Astrocyte of the spinal cord (primary cell): Measurements from ENCODE around the gene SPHK2.

ENCODE experiments used
- DNase-seq: peaks from one replicate; pipeline ENCODE4 v3.0.0; 2011; ENCODE audit warnings: low read depth, low spot score
- H3K4me3 ChIP-seq: 2 replicates; pipeline ENCODE4 v1.5.1; 2011; ENCODE audit warnings: low read depth, mild to moderate bottlenecking, low read length, moderate library complexity
- in situ Hi-C: cut with HindIII; loops from 2 replicates; pipeline ENCODE4 v1.10.0; 2017; ENCODE audit warnings: low sequenced_read_pairs
- TF ChIP-seq, protein P1 (sequence below): IDR thresholded peaks from 2 replicates; pipeline ENCODE4 v1.5.1; 2012; ENCODE audit warnings: low read depth, mild to moderate bottlenecking, low read length, inconsistent platforms

SPHK2 gene

DNA sequence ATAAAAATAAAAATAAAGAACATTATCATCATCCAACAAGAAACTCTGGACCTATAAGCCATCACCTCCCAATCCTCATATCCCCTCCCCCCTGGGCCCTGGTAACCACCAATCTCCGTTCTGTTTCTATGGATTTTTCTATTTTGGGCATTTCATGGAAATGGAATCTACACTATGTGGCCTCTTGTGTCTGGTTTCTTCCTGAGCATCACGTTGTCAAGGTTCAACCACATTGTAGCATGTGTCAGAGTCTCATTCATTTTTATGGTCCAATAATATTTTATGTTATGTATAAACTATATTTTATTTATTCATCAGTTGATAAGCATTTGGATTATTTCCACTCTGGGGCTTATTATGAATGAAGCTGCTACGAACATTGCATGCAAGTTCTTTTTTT lies 40.4 kb upstream of the SPHK2 start:
- in situ Hi-C loops = no loop called here
- DNase-seq = no peak
- TF ChIP-seq, protein P1, sequence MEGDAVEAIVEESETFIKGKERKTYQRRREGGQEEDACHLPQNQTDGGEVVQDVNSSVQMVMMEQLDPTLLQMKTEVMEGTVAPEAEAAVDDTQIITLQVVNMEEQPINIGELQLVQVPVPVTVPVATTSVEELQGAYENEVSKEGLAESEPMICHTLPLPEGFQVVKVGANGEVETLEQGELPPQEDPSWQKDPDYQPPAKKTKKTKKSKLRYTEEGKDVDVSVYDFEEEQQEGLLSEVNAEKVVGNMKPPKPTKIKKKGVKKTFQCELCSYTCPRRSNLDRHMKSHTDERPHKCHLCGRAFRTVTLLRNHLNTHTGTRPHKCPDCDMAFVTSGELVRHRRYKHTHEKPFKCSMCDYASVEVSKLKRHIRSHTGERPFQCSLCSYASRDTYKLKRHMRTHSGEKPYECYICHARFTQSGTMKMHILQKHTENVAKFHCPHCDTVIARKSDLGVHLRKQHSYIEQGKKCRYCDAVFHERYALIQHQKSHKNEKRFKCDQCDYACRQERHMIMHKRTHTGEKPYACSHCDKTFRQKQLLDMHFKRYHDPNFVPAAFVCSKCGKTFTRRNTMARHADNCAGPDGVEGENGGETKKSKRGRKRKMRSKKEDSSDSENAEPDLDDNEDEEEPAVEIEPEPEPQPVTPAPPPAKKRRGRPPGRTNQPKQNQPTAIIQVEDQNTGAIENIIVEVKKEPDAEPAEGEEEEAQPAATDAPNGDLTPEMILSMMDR = no peak
- H3K4me3 ChIP-seq = no peak overlapping the region

DNA sequence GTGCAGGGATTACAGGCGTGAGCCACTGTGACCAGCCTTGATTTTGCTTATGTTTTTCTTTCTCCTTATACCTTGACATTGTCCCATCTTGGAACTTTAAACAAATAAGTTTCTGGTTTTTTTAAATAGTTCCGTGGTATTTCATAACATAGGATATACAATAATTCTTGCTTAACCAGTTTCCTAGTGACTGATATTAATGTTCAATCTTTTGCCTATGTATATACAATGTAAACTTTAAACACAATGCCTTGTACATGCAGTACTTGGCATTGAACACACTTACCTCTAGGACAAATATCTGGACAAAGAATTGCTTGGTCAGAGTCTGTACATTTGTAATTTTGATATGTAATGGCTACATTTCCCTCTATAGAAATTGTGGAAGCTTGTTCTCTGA lies 37.1 kb upstream of the SPHK2 start:
- H3K4me3 ChIP-seq = no peak overlapping the region
- TF ChIP-seq, protein P1 = no peak
- no peak for DNase-seq
- in situ Hi-C loops = no loop called here

DNA sequence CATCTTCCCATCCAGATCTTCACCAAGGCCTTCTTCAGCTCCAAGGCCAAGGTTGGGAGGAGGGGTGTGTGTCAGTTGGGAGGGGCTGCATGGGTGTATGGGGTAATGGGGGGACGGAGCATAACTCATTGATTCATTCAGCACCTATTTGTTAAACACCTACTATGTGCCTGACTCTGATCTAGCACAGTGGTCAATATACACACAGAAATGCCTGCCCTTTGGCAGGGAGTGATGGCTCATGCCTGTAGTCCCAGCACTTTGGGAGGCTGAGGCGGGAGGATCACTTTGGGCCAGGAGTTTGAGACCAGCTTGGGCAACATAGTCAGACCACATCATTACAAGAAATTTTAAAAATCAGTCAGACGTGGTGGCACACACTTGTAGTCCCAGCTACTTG lies 31.9 kb upstream of the SPHK2 start:
- in situ Hi-C loops = no loop called here
- H3K4me3 ChIP-seq = no peak overlapping the region
- DNase-seq = no peak
- TF ChIP-seq, protein P1 = no peak

DNA sequence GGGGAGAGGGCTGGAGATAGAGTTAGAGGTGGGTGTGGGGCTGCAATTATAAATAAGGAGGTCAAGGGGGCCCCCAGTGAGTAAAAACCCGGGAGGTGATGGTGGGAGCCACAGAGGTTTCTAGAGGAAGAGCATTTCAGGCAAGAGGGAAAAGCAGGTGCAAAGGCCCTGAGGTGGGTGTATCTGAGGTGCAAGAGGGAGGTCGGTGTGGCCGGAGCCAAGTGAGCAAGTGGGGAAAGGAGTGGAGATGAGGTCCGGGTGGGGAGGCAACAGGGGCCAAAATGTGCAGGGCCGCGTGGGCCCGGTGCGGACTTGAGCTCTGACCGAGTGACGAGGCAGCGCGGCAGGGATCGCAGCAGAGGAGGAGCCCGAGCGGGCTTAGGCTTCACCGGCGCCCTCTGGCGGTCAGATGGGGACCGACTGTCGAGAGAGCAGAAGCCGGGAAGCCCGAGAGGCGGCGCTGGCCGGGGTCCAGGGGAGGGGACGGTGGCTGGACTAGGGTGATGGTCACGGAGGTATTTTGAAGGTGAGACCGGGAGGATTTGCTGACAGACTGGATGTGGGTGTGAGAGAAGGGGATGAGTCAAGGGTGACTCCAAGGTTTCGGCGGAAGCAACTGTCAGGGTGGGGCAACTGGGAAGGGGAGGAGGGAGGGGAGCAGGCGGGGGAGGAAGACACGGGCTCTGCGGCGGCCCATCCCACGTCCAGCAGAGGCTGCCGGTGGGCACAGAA lies 30.5 kb upstream of the SPHK2 start:
- in situ Hi-C loops = no loop called here
- TF ChIP-seq, protein P1 = peak; percentile 94
- DNase-seq = peak; percentile 81
- H3K4me3 ChIP-seq = peak overlapping the region; percentile 38

DNA sequence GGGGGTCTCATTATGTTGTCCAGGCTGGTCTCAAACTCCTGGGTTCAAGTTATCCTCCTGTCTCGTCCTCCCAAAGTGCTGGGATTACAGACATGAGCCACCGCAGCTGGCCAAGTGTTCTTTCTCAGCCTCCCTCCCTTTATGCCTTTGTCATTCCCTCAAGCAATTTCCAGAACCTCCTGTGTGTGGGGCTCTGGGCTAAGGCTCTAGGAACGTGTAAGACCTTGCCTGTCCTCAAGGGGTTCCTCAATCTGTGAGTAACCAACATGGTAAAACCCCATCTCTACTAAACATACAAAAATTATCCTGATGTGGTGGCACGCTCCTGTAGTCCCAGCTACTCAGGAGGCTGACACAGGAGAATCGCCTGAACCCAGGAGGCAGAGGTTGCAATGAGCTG lies 28.3 kb upstream of the SPHK2 start:
- TF ChIP-seq, protein P1 = no peak
- in situ Hi-C loops = no loop called here
- no peak for DNase-seq
- no peak overlapping the region for H3K4me3 ChIP-seq

DNA sequence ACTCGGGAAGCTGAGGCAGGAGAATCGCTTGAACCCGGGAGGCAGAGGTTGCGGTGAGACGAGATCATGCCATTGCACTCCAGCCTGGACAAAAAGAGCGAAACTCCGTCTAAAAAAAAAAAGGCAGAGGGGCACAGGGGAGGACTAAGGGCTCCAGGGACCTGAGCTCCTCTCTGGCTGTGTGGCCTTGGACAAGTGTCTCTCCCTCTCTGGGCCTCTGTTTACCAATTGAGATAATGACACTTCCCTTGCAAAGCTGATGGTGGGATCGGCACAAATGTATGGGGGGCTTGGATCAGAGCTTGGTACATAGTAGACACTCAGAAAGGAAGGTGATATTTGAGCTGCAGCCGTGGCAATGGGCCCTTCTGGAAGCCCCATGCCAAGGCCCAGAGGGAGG lies 24.1 kb upstream of the SPHK2 start:
- TF ChIP-seq, protein P1 = no peak
- no peak for DNase-seq
- in situ Hi-C loops = no loop called here
- H3K4me3 ChIP-seq = no peak overlapping the region
